MM.1S (cell line): Measurements from ENCODE around the gene RHOXF2B.
A peak's percentile ranks its signal among the peaks of the same experiment; 100 is the strongest.

ENCODE experiments used
- DNase-seq: peaks from one replicate; pipeline ENCODE4 v3.0.0-alpha.2; 2015
- H2AFZ ChIP-seq: fragments of 300-600 bp; sonication (generic); 2 replicates; pipeline ENCODE4 v1.6.0; 2016; ENCODE audit warnings: antibody characterized with exemption, low read length
- H3F3A ChIP-seq: fragments of 300-600 bp; sonication (generic); 2 replicates; pipeline ENCODE4 v1.6.1; 2016; ENCODE audit warnings: mild to moderate bottlenecking, antibody characterized with exemption, low read length, moderate library complexity, mixed read lengths; ENCODE audit not compliant: insufficient read depth
- H3K27ac ChIP-seq: fragments of 300-600 bp; sonication (generic); 2 replicates; pipeline ENCODE4 v1.5.1; 2016; ENCODE audit warnings: mild to moderate bottlenecking, low read length
- H3K27me3 ChIP-seq: fragments of 300-600 bp; sonication (generic); replicated peaks from 2 replicates; pipeline ENCODE4 v1.6.0; 2016; ENCODE audit warnings: low read length; ENCODE audit not compliant: insufficient read depth
- H3K36me3 ChIP-seq: fragments of 300-600 bp; sonication (generic); replicated peaks from 2 replicates; pipeline ENCODE4 v1.6.1; 2016; ENCODE audit warnings: mild to moderate bottlenecking, low read length, mixed read lengths; ENCODE audit not compliant: insufficient read depth
- H3K4me1 ChIP-seq: fragments of 300-600 bp; sonication (generic); 2 replicates; pipeline ENCODE4 v1.6.1; 2016; ENCODE audit warnings: low read length, mixed read lengths
- H3K4me2 ChIP-seq: fragments of 300-600 bp; sonication (generic); 2 replicates; pipeline ENCODE4 v1.6.0; 2016; ENCODE audit warnings: low read depth, low read length
- H3K4me3 ChIP-seq: fragments of 300-600 bp; sonication (generic); 2 replicates; pipeline ENCODE4 v1.5.1; 2016; ENCODE audit warnings: low read length, mixed read lengths
- H3K79me2 ChIP-seq: fragments of 300-600 bp; sonication (generic); 2 replicates; pipeline ENCODE4 v1.6.1; 2016; ENCODE audit warnings: mixed run types, low read length, mixed read lengths
- H3K9ac ChIP-seq: fragments of 300-600 bp; sonication (generic); 2 replicates; pipeline ENCODE4 v1.6.1; 2016; ENCODE audit warnings: low read length, mixed read lengths
- H3K9me2 ChIP-seq: fragments of 300-600 bp; sonication (generic); replicated peaks from 2 replicates; pipeline ENCODE4 v1.6.1; 2016; ENCODE audit warnings: mild to moderate bottlenecking, low read length, mixed read lengths; ENCODE audit not compliant: insufficient read depth
- H3K9me3 ChIP-seq: fragments of 300-600 bp; sonication (generic); replicated peaks from 2 replicates; pipeline ENCODE4 v1.6.1; 2016; ENCODE audit warnings: mild to moderate bottlenecking, low read length, mixed read lengths; ENCODE audit not compliant: insufficient read depth
- H4K20me1 ChIP-seq: fragments of 300-600 bp; sonication (generic); 2 replicates; pipeline ENCODE4 v1.6.1; 2016; ENCODE audit warnings: mild to moderate bottlenecking, low read length, moderate library complexity, mixed read lengths; ENCODE audit not compliant: insufficient read depth
- EZH2 ChIP-seq: fragments of 300-600 bp; sonication (generic); optimal IDR thresholded peaks from 2 replicates; pipeline ENCODE3; 2017; ENCODE audit warnings: low read depth, mild to moderate bottlenecking, antibody characterized with exemption, low read length, mixed read lengths
- EZH2phosphoT487 ChIP-seq: fragments of 300-600 bp; sonication (generic); IDR thresholded peaks from 2 replicates; pipeline ENCODE4 v1.6.1; 2018; ENCODE audit warnings: antibody characterized with exemption, low read length
- TF ChIP-seq, protein P1 (sequence below): fragments of 300-600 bp; sonication (generic); IDR thresholded peaks from 2 replicates; pipeline ENCODE4 v1.5.1; 2016; ENCODE audit warnings: antibody characterized with exemption, low read length, mixed read lengths

RHOXF2B gene

DNA sequence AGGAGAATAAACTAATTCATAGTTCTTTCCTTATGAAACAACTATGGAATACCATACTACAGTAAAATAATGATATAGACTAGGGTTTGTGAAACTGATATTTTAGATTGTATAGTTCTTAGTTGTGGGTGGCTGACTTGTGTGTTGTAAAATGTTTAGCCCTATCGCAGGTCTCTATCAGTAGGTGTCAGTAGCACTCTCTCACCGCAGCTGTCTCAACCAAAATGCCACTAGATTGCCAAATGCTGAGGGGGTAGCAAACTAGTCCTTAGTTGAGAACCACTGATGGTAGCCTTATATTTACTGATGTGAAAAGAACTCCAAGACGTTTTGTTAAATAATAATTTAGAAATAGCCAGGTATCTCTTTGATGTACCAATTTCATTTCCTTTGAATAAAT is 48.1 kb downstream of the RHOXF2B start:
- Histone ChIP-seq H3K79me2 (no peaks in the 10 kb centered on the region), H3K4me2 (no peak overlapping the region), H3K36me3 (no peaks in the 10 kb centered on the region), H3K9me2 (no peaks in the 10 kb centered on the region), H3K4me1 (peaks cover 18% of the 10 kb centered on the region), H3F3A (no peaks in the 10 kb centered on the region), H3K9ac (no peak overlapping the region), H3K27me3 (no peaks in the 10 kb centered on the region), H2AFZ (no peak overlapping the region), H4K20me1 (no peaks in the 10 kb centered on the region), H3K4me3 (no peak overlapping the region), H3K9me3 (no peaks in the 10 kb centered on the region), H3K27ac (no peak overlapping the region)
- DNase-seq: peak; percentile 44
- no peak for TF ChIP-seq EZH2phosphoT487
- TF ChIP-seq, protein P1, sequence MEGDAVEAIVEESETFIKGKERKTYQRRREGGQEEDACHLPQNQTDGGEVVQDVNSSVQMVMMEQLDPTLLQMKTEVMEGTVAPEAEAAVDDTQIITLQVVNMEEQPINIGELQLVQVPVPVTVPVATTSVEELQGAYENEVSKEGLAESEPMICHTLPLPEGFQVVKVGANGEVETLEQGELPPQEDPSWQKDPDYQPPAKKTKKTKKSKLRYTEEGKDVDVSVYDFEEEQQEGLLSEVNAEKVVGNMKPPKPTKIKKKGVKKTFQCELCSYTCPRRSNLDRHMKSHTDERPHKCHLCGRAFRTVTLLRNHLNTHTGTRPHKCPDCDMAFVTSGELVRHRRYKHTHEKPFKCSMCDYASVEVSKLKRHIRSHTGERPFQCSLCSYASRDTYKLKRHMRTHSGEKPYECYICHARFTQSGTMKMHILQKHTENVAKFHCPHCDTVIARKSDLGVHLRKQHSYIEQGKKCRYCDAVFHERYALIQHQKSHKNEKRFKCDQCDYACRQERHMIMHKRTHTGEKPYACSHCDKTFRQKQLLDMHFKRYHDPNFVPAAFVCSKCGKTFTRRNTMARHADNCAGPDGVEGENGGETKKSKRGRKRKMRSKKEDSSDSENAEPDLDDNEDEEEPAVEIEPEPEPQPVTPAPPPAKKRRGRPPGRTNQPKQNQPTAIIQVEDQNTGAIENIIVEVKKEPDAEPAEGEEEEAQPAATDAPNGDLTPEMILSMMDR: peak; percentile 45

DNA sequence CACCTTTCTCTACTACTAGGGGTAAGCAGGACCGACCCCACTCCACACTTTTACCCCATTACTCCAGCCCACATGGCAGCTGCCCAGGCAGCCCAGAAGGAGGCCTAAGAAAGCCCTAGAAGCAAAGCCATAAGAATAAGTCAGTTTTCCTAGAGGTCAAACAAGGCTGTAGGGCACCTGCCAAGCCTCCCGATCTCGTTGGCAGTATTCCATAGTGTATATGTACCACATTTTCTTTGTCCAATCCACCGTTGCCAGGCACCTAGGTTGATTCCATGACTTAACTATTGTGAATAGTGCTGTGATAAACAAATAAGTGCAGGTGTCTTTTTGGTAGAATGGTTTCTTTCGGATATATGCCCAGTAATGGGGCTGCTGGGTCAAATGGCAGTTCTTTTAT is 54.2 kb downstream of the RHOXF2B start:
- TF ChIP-seq EZH2 (no peak), EZH2phosphoT487 (no peak)
- TF ChIP-seq, protein P1: no peak
- DNase-seq: no peak
- no peaks in the 10 kb centered on the region for H3K9me2 ChIP-seq
- no peaks in the 10 kb centered on the region for H4K20me1 ChIP-seq
- H3F3A ChIP-seq: no peaks in the 10 kb centered on the region
- no peaks in the 10 kb centered on the region for H3K79me2 ChIP-seq
- no peaks in the 10 kb centered on the region for H3K36me3 ChIP-seq
- H3K4me1 ChIP-seq: 0 out of 2 replicates have a peak, but pooled peaks cover 1% of the 10 kb centered on the region
- H3K9ac ChIP-seq: no peak overlapping the region
- H3K27me3 ChIP-seq: no peaks in the 10 kb centered on the region
- H3K4me2 ChIP-seq: no peak overlapping the region
- no peak overlapping the region for H3K4me3 ChIP-seq
- no peak overlapping the region for H2AFZ ChIP-seq
- no peak overlapping the region for H3K27ac ChIP-seq
- no peaks in the 10 kb centered on the region for H3K9me3 ChIP-seq

DNA sequence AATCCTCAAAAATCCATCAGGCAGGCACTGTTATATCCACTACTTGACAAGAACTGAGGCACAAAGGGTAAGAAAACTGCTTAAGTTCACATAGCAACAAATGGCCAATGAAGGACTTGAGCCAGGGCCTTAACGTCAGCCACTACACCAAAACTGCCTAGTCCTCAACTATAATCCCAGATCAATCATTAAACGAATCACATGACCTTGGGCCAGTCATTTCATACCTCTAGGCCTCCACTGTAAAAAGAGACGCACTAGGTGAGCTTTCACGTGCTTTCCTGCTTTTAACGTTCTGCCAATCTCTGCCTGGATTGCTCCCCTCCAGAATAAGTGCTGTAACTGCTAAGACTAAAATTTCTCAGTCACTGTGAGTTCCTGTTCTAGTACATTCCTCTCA is 54.7 kb downstream of the RHOXF2B start:
- no peak overlapping the region for H3K27ac ChIP-seq
- H3K79me2 ChIP-seq: no peaks in the 10 kb centered on the region
- H3K9me2 ChIP-seq: no peaks in the 10 kb centered on the region
- no peak overlapping the region for H3K4me3 ChIP-seq
- no peaks in the 10 kb centered on the region for H3K27me3 ChIP-seq
- H4K20me1 ChIP-seq: no peaks in the 10 kb centered on the region
- H3K4me2 ChIP-seq: no peak overlapping the region
- no peak for DNase-seq
- TF ChIP-seq EZH2 (no peak), EZH2phosphoT487 (no peak)
- TF ChIP-seq, protein P1: no peak
- no peaks in the 10 kb centered on the region for H3F3A ChIP-seq
- H2AFZ ChIP-seq: no peak overlapping the region
- no peak overlapping the region for H3K9ac ChIP-seq
- H3K9me3 ChIP-seq: no peaks in the 10 kb centered on the region
- no peaks in the 10 kb centered on the region for H3K36me3 ChIP-seq
- H3K4me1 ChIP-seq: no peaks in the 10 kb centered on the region
